Measurements from ENCODE around the gene PRX. TPM values are rescaled to one million over a fixed set of nuclear protein-coding genes. Genes with fewer than 3 reads are reported as not detected.

PRX gene
- total and polyA plus RNA-seq, 9 of the 15 experiments (the other 6 are each of a cell fraction or from before 2014, with no cell fraction given): 0.65 to 3.5 (median 1.7) TPM; not detected in 2

DNA sequence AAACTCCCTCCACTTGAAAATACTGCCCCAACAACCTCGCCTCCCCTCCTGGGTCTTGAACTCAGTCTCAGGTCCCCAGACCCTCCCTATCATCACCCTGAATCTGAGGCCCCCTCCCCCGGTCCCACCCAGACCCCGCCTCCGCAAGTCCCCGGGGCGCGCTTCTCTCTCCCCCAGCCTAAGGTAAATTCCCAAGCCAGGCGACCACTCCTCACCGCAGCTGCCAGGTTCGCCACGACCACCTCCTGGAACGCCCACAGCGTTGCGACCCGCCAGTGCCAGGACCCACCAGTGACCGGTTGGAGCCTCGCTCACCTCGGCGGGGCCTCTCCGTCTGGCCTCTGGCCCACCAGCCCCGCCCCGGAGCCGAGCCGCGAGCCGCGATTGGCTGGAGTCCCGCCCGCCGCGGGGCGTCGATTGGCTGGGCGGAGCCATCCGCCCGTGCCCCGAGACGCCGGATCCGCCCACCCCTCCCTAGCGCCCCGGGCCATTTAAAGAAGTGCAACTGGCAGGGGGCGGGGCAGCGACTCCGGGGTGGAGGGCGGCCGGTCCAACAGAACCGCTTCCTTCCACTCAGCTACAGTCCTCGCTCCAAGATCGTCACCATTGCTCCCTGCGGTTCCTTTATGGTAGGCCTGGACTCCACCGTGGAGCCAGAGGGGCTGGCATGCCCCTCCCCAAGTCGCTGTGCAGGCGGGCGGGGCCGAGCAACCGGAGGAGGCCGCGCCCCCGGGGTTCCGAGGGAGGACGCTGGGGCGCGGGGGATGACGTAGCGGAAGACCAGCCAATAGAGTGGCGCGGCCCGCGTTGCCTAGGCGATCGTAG is 31.0 kb upstream of the PRX start, which contains the start of gene SERTAD3 (continued):
- TF ChIP-seq HOMEZ (CRISPR knock-in tag; IDR thresholded peaks at IDR 0.05): no peak
- TF ChIP-seq ZNF124 (CRISPR knock-in tag; IDR thresholded peaks at IDR 0.05): no peak
- TF ChIP-seq ETV6 (IDR thresholded peaks at IDR 0.05; ENCODE audit: borderline replicate concordance in 1 of 2, low read depth in 2 of 2, low read length in 1 of 2): no peak
- TF ChIP-seq ETV6 (CRISPR knock-in tag; IDR thresholded peaks at IDR 0.05; ENCODE audit: borderline replicate concordance): no peak; the same call in 1 of the 2 replicates
- TF ChIP-seq ZNF444 (CRISPR knock-in tag; IDR thresholded peaks at IDR 0.05): no peak
- TF ChIP-seq MTA2 (IDR thresholded peaks at IDR 0.05; ENCODE audit: low read depth): no peak
- TF ChIP-seq CHD4 (IDR thresholded peaks at IDR 0.05; ENCODE audit: insufficient read depth, insufficient replicate concordance, low read depth, low read length, poor library complexity, severe bottlenecking): no peak
- no peak for TF ChIP-seq PTTG1 (tag; IDR thresholded peaks at IDR 0.05; ENCODE audit: low read depth)
- TF ChIP-seq CREBBP (IDR thresholded peaks at IDR 0.05; ENCODE audit: low read depth, low read length): no peak
- no peak for TF ChIP-seq HNRNPUL1 (IDR thresholded peaks at IDR 0.05; ENCODE audit: low read length)
- no peak for TF ChIP-seq SMARCB1 (IDR thresholded peaks at IDR 0.05; ENCODE audit: insufficient read length, low read depth)
- peak; percentile 98 for TF ChIP-seq VEZF1 (CRISPR knock-in tag; IDR thresholded peaks at IDR 0.05)
- TF ChIP-seq MBD2 (IDR thresholded peaks at IDR 0.05; ENCODE audit: borderline replicate concordance, low read depth): no peak; the same call in 1 of the 2 replicates
- TF ChIP-seq RFX1 (IDR thresholded peaks at IDR 0.05): peak; percentile 95
- TF ChIP-seq, protein P1, sequence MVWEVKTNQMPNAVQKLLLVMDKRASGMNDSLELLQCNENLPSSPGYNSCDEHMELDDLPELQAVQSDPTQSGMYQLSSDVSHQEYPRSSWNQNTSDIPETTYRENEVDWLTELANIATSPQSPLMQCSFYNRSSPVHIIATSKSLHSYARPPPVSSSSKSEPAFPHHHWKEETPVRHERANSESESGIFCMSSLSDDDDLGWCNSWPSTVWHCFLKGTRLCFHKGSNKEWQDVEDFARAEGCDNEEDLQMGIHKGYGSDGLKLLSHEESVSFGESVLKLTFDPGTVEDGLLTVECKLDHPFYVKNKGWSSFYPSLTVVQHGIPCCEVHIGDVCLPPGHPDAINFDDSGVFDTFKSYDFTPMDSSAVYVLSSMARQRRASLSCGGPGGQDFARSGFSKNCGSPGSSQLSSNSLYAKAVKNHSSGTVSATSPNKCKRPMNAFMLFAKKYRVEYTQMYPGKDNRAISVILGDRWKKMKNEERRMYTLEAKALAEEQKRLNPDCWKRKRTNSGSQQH (CRISPR knock-in tag; IDR thresholded peaks at IDR 0.05): no peak
- TF ChIP-seq PYGO2 (tag; IDR thresholded peaks at IDR 0.05): no peak
- TF ChIP-seq, protein P2, sequence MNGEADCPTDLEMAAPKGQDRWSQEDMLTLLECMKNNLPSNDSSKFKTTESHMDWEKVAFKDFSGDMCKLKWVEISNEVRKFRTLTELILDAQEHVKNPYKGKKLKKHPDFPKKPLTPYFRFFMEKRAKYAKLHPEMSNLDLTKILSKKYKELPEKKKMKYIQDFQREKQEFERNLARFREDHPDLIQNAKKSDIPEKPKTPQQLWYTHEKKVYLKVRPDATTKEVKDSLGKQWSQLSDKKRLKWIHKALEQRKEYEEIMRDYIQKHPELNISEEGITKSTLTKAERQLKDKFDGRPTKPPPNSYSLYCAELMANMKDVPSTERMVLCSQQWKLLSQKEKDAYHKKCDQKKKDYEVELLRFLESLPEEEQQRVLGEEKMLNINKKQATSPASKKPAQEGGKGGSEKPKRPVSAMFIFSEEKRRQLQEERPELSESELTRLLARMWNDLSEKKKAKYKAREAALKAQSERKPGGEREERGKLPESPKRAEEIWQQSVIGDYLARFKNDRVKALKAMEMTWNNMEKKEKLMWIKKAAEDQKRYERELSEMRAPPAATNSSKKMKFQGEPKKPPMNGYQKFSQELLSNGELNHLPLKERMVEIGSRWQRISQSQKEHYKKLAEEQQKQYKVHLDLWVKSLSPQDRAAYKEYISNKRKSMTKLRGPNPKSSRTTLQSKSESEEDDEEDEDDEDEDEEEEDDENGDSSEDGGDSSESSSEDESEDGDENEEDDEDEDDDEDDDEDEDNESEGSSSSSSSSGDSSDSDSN (IDR thresholded peaks at IDR 0.05; ENCODE audit: borderline replicate concordance in 1 of 2, low read depth in 2 of 2, low read length in 2 of 2): 0 out of 4 replicates have a peak, but pooled peaks of 1 of the 2 experiments have one; percentile 35
- 0 out of 2 replicates have a peak, but pooled peaks have one; percentile 4 for TF ChIP-seq ARID1B (IDR thresholded peaks at IDR 0.05)
- TF ChIP-seq PKNOX1 (IDR thresholded peaks at IDR 0.05): peak; percentile 64
